GM12878 (cell line): Measurements from ENCODE around the gene SLC12A7. TPM values are rescaled to one million over a fixed set of nuclear protein-coding genes. Genes with fewer than 3 reads are reported as not detected.

ENCODE experiments used
- ATAC-seq: fragments of 200-7000 bp; cut with Tn5 transposase; 3 replicates; pipeline ENCODE4 v1.9.1; 2020; ENCODE audit warnings: mild to moderate bottlenecking, moderate library complexity
- BruUV-seq: library from RNA; stranded (reverse); fragments of 400-500 nt; replicated peaks from 2 replicates; lab custom pipeline; 2021; lab: Mats Ljungman, UMichigan
- CTCF ChIA-PET: fragments of 300-600 bp; sonication (Branson Sonifier 250); formaldehyde crosslinking; extraction: SDS; loops from one replicate; lab custom pipeline; 2021; ENCODE audit warnings: inconsistent platforms; lab: Yijun Ruan, JAX
- POLR2A ChIA-PET: fragments of 350-600 bp; formaldehyde crosslinking; extraction: SDS; loops from one replicate; lab custom pipeline; 2021; ENCODE audit warnings: inconsistent platforms; lab: Charles Lee
- RAD21 ChIA-PET: fragments of 300-600 bp; sonication (Branson Sonifier 250); formaldehyde crosslinking; loops from one replicate; lab custom pipeline; 2023; ENCODE audit warnings: antibody characterized with exemption; ENCODE audit not compliant: unreplicated experiment; lab: Charles Lee
- SMC1A ChIA-PET: fragments of 300-600 bp; sonication (Branson Sonifier 250); formaldehyde crosslinking; loops from one replicate; lab custom pipeline; 2023; ENCODE audit not compliant: unreplicated experiment, uncharacterized antibody; lab: Charles Lee
- DNase-seq: peaks from one replicate; pipeline ENCODE4 v3.0.0-alpha.2; 2011; ENCODE audit warnings: low read depth, low spot score
- FAIRE-seq: peaks from 3 replicates; lab custom pipeline; 2011; peaks lifted over from hg19 to GRCh38; lab: Jason Lieb, UNC
- H2AFZ ChIP-seq: 2 replicates; pipeline ENCODE4 v1.6.0; 2011; ENCODE audit warnings: low read depth, low read length, control low read depth; ENCODE audit not compliant: control insufficient read depth
- H3K27ac ChIP-seq: 2 replicates; pipeline ENCODE4 v1.5.1; 2011; ENCODE audit warnings: control low read depth; ENCODE audit not compliant: control insufficient read depth, insufficient read depth
- H3K27me3 ChIP-seq, 2 experiments: replicated peaks in 1 of 2; 2 replicates each; pipeline versions ENCODE4 v1.6.0 to v1.6.1; 2011; ENCODE audit warnings: low read length in 1 of 2; ENCODE audit not compliant: control insufficient read depth in 2 of 2, insufficient read depth in 2 of 2
- H3K36me3 ChIP-seq, 2 experiments: 2 replicates each; pipeline ENCODE4 v1.5.1; 2011; ENCODE audit warnings: low read length in 1 of 2; ENCODE audit not compliant: control insufficient read depth in 2 of 2, insufficient read depth in 2 of 2
- H3K4me1 ChIP-seq: 2 replicates; pipeline ENCODE4 v1.6.1; 2011; ENCODE audit warnings: mild to moderate bottlenecking, low read length, moderate library complexity, mixed read lengths; ENCODE audit not compliant: control insufficient read depth, insufficient read depth
- H3K4me2 ChIP-seq: 2 replicates; pipeline ENCODE4 v1.6.0; 2011; ENCODE audit warnings: control low read depth; ENCODE audit not compliant: control insufficient read depth, insufficient read depth
- H3K4me3 ChIP-seq: fragments of 200-600 bp; sonication (generic); 2 replicates; pipeline ENCODE4 v1.5.1; 2016
- H3K79me2 ChIP-seq: 2 replicates; pipeline ENCODE4 v1.6.0; 2011; ENCODE audit warnings: low read length; ENCODE audit not compliant: control insufficient read depth, insufficient read depth
- H3K9ac ChIP-seq: 2 replicates; pipeline ENCODE4 v1.8.0; 2011; ENCODE audit warnings: low read length, control low read depth, mixed read lengths; ENCODE audit not compliant: control insufficient read depth, insufficient read depth
- H3K9me3 ChIP-seq: replicated peaks from 3 replicates; pipeline ENCODE4 v1.5.1; 2011; ENCODE audit warnings: mild to moderate bottlenecking, low read length; ENCODE audit not compliant: control insufficient read depth, insufficient read depth
- H4K20me1 ChIP-seq: 2 replicates; pipeline ENCODE4 v1.6.0; 2011; ENCODE audit not compliant: control insufficient read depth, insufficient read depth
- BCL11A ChIP-seq: IDR thresholded peaks from 2 replicates; pipeline ENCODE4 v1.6.1; 2011; ENCODE audit warnings: low read depth, low read length
- CBFB ChIP-seq: IDR thresholded peaks from 2 replicates; pipeline ENCODE4 v1.6.1; 2016; ENCODE audit warnings: antibody characterized with exemption, low read depth
- GABPA ChIP-seq: IDR thresholded peaks from 2 replicates; pipeline ENCODE4 v1.6.1; 2014; ENCODE audit warnings: antibody characterized with exemption, low read depth, mild to moderate bottlenecking, inconsistent platforms
- JUND ChIP-seq: IDR thresholded peaks from 2 replicates; pipeline ENCODE4 v1.6.1; 2012; ENCODE audit warnings: low read depth, mild to moderate bottlenecking, low read length, improper control_type of control experiment, moderate library complexity
- MYB ChIP-seq: fragments of 150-350 bp; IDR thresholded peaks from 2 replicates; pipeline ENCODE4 v1.6.1; 2014; ENCODE audit warnings: mild to moderate bottlenecking, low read depth, low read length, borderline replicate concordance
- NR2C1 ChIP-seq: fragments of 450-650 bp; IDR thresholded peaks from 2 replicates; pipeline ENCODE4 v1.6.1; 2017; ENCODE audit warnings: antibody characterized with exemption, mild to moderate bottlenecking, moderate library complexity
- PAX5 ChIP-seq: IDR thresholded peaks from 2 replicates; pipeline ENCODE4 v1.6.1; 2011; ENCODE audit warnings: low read depth, low read length, borderline replicate concordance
- RB1 ChIP-seq: fragments of 450-650 bp; formaldehyde crosslinking; IDR thresholded peaks from 2 replicates; pipeline ENCODE4 v1.6.1; 2017; ENCODE audit warnings: mild to moderate bottlenecking, borderline replicate concordance
- SIN3A ChIP-seq: IDR thresholded peaks from 2 replicates; pipeline ENCODE4 v1.6.1; 2012; ENCODE audit warnings: low read depth, low read length, improper control_type of control experiment
- SMAD5 ChIP-seq: IDR thresholded peaks from 2 replicates; pipeline ENCODE4 v1.6.1; 2016; ENCODE audit warnings: antibody characterized with exemption, low read depth
- SPI1 ChIP-seq: IDR thresholded peaks from 2 replicates; pipeline ENCODE4 v1.6.1; 2011; ENCODE audit warnings: low read depth, mild to moderate bottlenecking, low read length, moderate library complexity, borderline replicate concordance; ENCODE audit not compliant: insufficient read depth
- SREBF2 ChIP-seq: IDR thresholded peaks from 2 replicates; pipeline ENCODE4 v1.6.1; 2012; ENCODE audit warnings: mild to moderate bottlenecking, low read length
- STAT1 ChIP-seq: fragments of 450-650 bp; conservative IDR thresholded peaks from 2 replicates; pipeline ENCODE4 v1.6.1; 2014; ENCODE audit warnings: antibody characterized with exemption, mild to moderate bottlenecking
- STAT3 ChIP-seq: IDR thresholded peaks from 2 replicates; pipeline ENCODE4 v1.6.1; 2011; ENCODE audit warnings: low read depth, low read length, improper control_type of control experiment
- TARDBP ChIP-seq: IDR thresholded peaks from 2 replicates; pipeline ENCODE4 v1.6.1; 2016; ENCODE audit warnings: borderline replicate concordance
- TBL1XR1 ChIP-seq: IDR thresholded peaks from 2 replicates; pipeline ENCODE4 v1.6.1; 2012; ENCODE audit warnings: low read depth, low read length, improper control_type of control experiment
- ZNF274 ChIP-seq: IDR thresholded peaks from one replicate; pipeline ENCODE4 v1.8.0; 2011; ENCODE audit not compliant: insufficient read length, insufficient read depth
- WGBS: methylation state at CpG from one replicate; pipeline ENCODE4 v1.1.6; 2016; ENCODE audit warnings: low lambda C conversion rate; ENCODE audit not compliant: insufficient replicate concordance, insufficient coverage; ENCODE audit errors: missing lambda C conversion rate; 5-methylcytosine and 5-hydroxymethylcytosine counted together
- in situ Hi-C: fragments of 300-500 bp; cut with MboI; formaldehyde crosslinking; loops from 9 replicates; pipeline ENCODE4 v1.14.3; 2018; ENCODE audit warnings: mixed read lengths
- intact Hi-C: fragments of 100-400 bp; cut with micrococcal nuclease; formaldehyde crosslinking; loops from one replicate; pipeline ENCODE4 v1.14.2; 2022; ENCODE audit not compliant: unreplicated experiment
- polyA plus RNA-seq, 11 experiments: library from polyadenylated mRNA; depleted of rRNA in 4 of 11; unstranded in 6 of 11; stranded (reverse) in 5 of 11; fragments of >200 nt; fragmentation: Nextera tagmentation in 4 of 11; fragmentation: Illumina TruSeq in 1 of 11; extraction: Ambion mirVana in 4 of 11; extraction: Trizol in 1 of 11; gene quantifications; 1 replicate in 1 of 11; 2 replicates in 10 of 11; pipeline versions ENCODE4 v1.2.1 to v1.2.3, GENCODE V29; 2011 to 2016; ENCODE audit warnings: inconsistent platforms in 2 of 11, missing spikeins in 2 of 11, low read depth in 1 of 11
- total RNA-seq, 4 experiments: library from RNA; depleted of rRNA in 3 of 4; stranded (reverse); fragments of >200 nt in 3 of 4; fragmentation: Illumina TruSeq in 1 of 4; extraction: Trizol in 1 of 4; gene quantifications; 2 replicates each; pipeline versions ENCODE4 v1.2.1 to v1.2.3, GENCODE V29; 2013 to 2021
- TF ChIP-seq, protein P1 (sequence below): fragments of 450-650 bp; IDR thresholded peaks from 2 replicates; pipeline ENCODE4 v1.6.1; 2017; ENCODE audit warnings: mild to moderate bottlenecking, low read depth, inconsistent platforms; ENCODE audit not compliant: poor library complexity, severe bottlenecking
- TF ChIP-seq, protein P2 (sequence below): IDR thresholded peaks from 2 replicates; pipeline ENCODE4 v1.6.1; 2012; ENCODE audit warnings: low read length, inconsistent platforms
- TF ChIP-seq, protein P3 (sequence below): IDR thresholded peaks from 2 replicates; pipeline ENCODE4 v1.6.1; 2012; ENCODE audit warnings: low read depth, low read length, improper control_type of control experiment

Gene SLC12A7
- total and polyA plus RNA-seq, 10 of the 15 experiments (the other 5 are each of a cell fraction or from before 2014, with no cell fraction given), result 0.10 to 10.0 (median 2.9) TPM

DNA sequence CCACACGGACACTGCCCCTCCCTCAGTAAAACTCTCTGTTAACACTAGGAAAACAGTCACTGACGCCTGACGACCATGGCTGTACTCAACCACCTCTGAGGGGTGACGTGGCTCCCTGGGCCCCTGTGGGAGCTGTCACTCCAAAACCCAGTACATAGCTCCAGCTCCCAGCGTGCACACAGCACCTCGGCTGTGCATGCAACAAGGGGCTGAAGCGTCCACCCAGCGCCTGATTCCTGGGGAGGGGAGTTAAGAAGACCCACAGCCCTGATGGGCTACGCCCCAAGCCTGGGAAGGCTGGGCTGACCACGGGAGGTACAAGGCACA, 36.3 kb downstream of the SLC12A7 start:
- ATAC-seq (no peak; the same call in 2 of the 3 replicates), FAIRE-seq (no peak), DNase-seq (no peak)
- Histone ChIP-seq H3K4me2 (no peak overlapping the region), H3K79me2 (no peaks in the 10 kb centered on the region), H3K9me3 (no peaks in the 10 kb centered on the region), H4K20me1 (no peaks in the 10 kb centered on the region), H3K9ac (no peak overlapping the region), H3K27ac (no peak overlapping the region), H3K36me3 (no peaks in the 10 kb centered on the region), H3K4me3 (no peak overlapping the region), H3K4me1 (no peaks in the 10 kb centered on the region), H3K27me3 (no peaks in the 10 kb centered on the region), H2AFZ (no peak overlapping the region)
- CTCF ChIA-PET, result no interaction called here
- BruUV-seq, result no TSS peak
- TF ChIP-seq BCL11A (no peak), TBL1XR1 (no peak), SMAD5 (no peak), STAT1 (no peak), JUND (no peak), RB1 (no peak), SPI1 (no peak), STAT3 (no peak), SIN3A (no peak), PAX5 (no peak), ZNF274 (no peak), SREBF2 (no peak), TARDBP (no peak), GABPA (no peak), NR2C1 (no peak), CBFB (no peak), MYB (no peak)
- TF ChIP-seq, protein P1, sequence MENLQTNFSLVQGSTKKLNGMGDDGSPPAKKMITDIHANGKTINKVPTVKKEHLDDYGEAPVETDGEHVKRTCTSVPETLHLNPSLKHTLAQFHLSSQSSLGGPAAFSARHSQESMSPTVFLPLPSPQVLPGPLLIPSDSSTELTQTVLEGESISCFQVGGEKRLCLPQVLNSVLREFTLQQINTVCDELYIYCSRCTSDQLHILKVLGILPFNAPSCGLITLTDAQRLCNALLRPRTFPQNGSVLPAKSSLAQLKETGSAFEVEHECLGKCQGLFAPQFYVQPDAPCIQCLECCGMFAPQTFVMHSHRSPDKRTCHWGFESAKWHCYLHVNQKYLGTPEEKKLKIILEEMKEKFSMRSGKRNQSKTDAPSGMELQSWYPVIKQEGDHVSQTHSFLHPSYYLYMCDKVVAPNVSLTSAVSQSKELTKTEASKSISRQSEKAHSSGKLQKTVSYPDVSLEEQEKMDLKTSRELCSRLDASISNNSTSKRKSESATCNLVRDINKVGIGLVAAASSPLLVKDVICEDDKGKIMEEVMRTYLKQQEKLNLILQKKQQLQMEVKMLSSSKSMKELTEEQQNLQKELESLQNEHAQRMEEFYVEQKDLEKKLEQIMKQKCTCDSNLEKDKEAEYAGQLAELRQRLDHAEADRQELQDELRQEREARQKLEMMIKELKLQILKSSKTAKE, result no peak
- TF ChIP-seq, protein P2, sequence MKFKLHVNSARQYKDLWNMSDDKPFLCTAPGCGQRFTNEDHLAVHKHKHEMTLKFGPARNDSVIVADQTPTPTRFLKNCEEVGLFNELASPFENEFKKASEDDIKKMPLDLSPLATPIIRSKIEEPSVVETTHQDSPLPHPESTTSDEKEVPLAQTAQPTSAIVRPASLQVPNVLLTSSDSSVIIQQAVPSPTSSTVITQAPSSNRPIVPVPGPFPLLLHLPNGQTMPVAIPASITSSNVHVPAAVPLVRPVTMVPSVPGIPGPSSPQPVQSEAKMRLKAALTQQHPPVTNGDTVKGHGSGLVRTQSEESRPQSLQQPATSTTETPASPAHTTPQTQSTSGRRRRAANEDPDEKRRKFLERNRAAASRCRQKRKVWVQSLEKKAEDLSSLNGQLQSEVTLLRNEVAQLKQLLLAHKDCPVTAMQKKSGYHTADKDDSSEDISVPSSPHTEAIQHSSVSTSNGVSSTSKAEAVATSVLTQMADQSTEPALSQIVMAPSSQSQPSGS, result no peak
- TF ChIP-seq, protein P3, sequence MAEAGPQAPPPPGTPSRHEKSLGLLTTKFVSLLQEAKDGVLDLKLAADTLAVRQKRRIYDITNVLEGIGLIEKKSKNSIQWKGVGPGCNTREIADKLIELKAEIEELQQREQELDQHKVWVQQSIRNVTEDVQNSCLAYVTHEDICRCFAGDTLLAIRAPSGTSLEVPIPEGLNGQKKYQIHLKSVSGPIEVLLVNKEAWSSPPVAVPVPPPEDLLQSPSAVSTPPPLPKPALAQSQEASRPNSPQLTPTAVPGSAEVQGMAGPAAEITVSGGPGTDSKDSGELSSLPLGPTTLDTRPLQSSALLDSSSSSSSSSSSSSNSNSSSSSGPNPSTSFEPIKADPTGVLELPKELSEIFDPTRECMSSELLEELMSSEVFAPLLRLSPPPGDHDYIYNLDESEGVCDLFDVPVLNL, result no peak
- in situ Hi-C loops, result no loop called here
- POLR2A ChIA-PET, result no interaction called here
- 25% methylated on average over 10 of the region's 10 CpGs for WGBS
- intact Hi-C loops, result no loop called here
- SMC1A ChIA-PET, result no interaction called here
- RAD21 ChIA-PET, result no interaction called here
